KOPT-K1 (cell line): ENCODE data around the gene CLCNKA.

Experiments
- H3K27ac ChIP-seq: fragments of 200-600 bp; sonication (generic); 2 replicates; pipeline ENCODE4 v1.5.1; 2016; ENCODE audit warnings: antibody characterized with exemption, mild to moderate bottlenecking, low read depth, low read length; ENCODE audit not compliant: poor library complexity, severe bottlenecking
- H3K36me3 ChIP-seq: fragments of 200-600 bp; sonication (generic); 2 replicates; pipeline ENCODE4 v1.5.1; 2017; ENCODE audit warnings: antibody characterized with exemption, mild to moderate bottlenecking, low read length, moderate library complexity; ENCODE audit not compliant: insufficient read depth
- H3K9me3 ChIP-seq: fragments of 200-600 bp; sonication (generic); 2 replicates; pipeline ENCODE4 v1.5.1; 2017; ENCODE audit warnings: antibody characterized with exemption, low read length, mild to moderate bottlenecking; ENCODE audit not compliant: insufficient read depth, poor library complexity, severe bottlenecking

The CLCNKA gene

DNA sequence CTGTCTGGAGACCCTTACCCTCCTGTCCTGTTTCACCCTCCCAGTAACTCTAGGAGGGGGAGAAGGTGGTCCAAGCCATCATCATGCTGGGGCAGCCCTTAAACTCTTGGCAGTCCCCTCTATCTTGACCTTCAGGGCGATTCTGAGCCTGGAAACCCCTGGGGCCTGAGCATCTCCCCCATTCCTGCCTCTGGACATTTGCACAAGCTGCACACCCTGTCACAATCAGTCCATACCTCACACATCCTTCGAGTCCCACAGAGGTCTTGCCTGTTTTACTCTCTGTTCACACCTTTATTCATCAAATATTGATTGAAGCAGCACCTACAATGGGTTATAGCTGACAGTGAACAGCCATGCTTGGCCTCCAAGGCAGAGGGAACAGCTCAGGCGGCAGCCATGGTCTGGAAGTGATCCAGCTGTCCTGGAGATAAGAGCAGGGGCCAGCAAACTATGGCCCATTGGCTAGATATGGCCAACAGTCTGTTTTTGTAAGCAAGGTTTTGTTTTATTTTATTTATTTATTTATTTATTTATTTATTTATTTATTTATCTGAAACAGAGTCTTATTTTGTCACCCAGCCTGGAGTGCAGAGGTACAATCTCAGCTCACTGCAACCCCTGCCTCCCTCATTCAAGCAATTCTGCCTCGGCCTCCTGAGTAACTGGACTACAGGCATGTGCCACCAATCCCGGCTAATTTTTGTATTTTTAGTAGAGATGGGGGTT is 58.8 kb downstream of the CLCNKA start:
- Histone ChIP-seq H3K27ac (no peak overlapping the region), H3K36me3 (no peaks in the 10 kb centered on the region), H3K9me3 (no peaks in the 10 kb centered on the region)

DNA sequence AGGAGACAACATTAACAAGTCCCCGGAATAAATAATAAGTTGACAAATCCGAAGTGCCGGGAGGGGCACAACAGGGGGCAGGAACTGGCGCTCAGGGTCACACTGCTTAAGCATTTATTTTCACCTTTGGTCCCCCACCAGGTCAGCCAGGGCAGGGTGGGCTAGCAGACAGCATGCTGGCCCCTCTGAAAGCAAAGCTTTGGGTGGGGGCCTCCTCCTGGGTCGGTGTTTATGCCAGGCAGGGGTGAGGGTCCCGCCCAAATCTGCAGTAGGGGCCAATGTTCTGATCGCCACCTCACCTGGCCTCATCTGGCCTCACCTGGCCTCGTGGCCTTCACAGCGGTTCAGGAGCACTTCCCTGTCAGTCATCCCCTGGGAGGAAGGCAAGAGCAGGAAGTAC is 59.8 kb downstream of the CLCNKA start:
- H3K36me3 ChIP-seq, result no peaks in the 10 kb centered on the region
- no peaks in the 10 kb centered on the region for H3K9me3 ChIP-seq
- no peak overlapping the region for H3K27ac ChIP-seq

DNA sequence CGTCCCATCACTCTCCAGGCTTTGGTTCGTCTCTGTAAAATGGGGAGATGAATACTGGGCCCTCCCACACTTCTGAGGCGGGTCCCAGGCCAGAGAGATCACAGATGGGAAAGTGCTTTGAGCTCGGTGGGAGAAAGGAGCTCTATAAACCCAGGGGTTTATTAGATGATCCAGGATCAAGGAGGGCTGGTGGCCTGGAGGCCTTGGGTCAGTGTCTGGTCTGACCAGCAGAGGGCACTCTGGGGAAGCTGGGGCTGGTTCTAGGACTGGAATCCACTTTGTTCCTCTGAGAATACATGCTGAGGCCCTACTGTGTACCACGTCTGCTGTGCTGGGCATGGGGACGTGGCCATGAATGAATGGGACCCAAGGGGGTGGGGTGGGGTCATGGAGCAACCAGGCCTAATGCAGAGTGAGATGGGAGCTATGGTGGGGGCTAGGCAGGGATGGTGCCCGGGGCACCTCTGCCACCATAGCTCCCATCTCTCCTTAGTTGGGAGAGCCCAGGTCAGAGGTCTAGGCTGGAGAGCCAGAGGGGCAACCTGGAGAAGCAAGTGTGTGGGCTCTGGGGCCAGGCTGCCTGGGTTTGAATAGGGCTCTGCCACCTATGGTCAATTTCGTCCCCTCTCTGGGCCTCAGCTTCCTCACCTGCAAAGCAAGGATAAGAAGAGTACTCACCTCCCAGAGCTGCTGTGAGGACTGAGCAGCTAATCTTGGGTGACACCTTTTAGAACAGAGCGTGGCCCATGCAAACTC is 60.6 kb downstream of the CLCNKA start:
- Histone ChIP-seq H3K27ac (no peak overlapping the region), H3K9me3 (no peaks in the 10 kb centered on the region), H3K36me3 (no peaks in the 10 kb centered on the region)

DNA sequence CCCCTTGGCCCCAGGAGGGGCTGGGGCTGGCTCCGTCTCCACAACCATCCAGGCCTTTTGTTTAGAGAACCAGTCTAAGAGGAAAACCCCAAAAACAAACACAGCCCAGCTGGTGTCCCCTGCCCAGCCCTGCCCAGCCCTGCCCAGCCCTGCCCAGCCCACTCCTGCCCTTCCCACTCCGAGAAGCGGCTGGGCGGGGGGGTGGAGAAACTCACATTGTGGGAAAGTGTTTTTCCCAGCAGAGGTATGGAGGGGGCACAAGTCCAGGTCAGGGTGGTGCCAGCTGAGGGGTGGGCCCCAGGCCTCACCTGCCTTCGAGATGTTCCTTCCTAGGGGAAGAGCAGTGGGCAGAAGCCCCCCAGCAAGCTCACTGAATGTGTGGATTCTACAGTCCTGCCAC is 61.6 kb downstream of the CLCNKA start:
- no peaks in the 10 kb centered on the region for H3K9me3 ChIP-seq
- H3K36me3 ChIP-seq, result no peaks in the 10 kb centered on the region
- H3K27ac ChIP-seq, result no peak overlapping the region
